Naive thymus-derived CD4-positive, alpha-beta T cell (primary cell): ENCODE results near the gene FAM98C. TPM values are rescaled to one million over a fixed set of nuclear protein-coding genes. Genes with fewer than 3 reads are reported as not detected.

Source experiments
- ATAC-seq: fragments of 150-1000 bp; cut with Tn5 transposase; 2 replicates; pipeline ENCODE4 v1.10.0; 2021; ENCODE audit warnings: mild to moderate bottlenecking, moderate library complexity
- CTCF ChIA-PET: fragments of 350-600 bp; sonication (Branson Sonifier 250); formaldehyde crosslinking; loops from one replicate; lab custom pipeline; 2021; ENCODE audit warnings: antibody characterized with exemption; lab: Charles Lee
- POLR2A ChIA-PET: fragments of 350-600 bp; sonication (Branson Sonifier 250); formaldehyde crosslinking; loops from one replicate; lab custom pipeline; 2021; ENCODE audit warnings: antibody characterized with exemption, inconsistent platforms; lab: Charles Lee
- DNase-seq, 9 donors: peaks; one replicate each; pipeline versions ENCODE4 v3.0.0 to v3.0.0-alpha.2; 2020 to 2022; ENCODE audit warnings: mixed read lengths in 1 of 9
- H3K27ac ChIP-seq: one replicate; pipeline ENCODE4 v1.7.0; 2013; ENCODE audit warnings: mild to moderate bottlenecking, low read depth, low read length, moderate library complexity
- H3K27me3 ChIP-seq, 2 donors: one replicate each; pipeline ENCODE4 v1.7.0; 2013; ENCODE audit warnings: low read length in 2 of 2, mild to moderate bottlenecking in 2 of 2, moderate library complexity in 2 of 2; ENCODE audit not compliant: control insufficient read depth in 2 of 2, insufficient read depth in 2 of 2
- H3K36me3 ChIP-seq, 3 experiments: 1 replicate in 2 of 3; 2 replicates in 1 of 3; pipeline ENCODE4 v1.7.0; 2013; ENCODE audit warnings: low read length in 3 of 3, mild to moderate bottlenecking in 3 of 3, moderate library complexity in 1 of 3; ENCODE audit not compliant: insufficient read depth in 3 of 3, control insufficient read depth in 2 of 3
- H3K4me1 ChIP-seq, 2 donors: one replicate each; pipeline ENCODE4 v1.7.0; 2013; ENCODE audit warnings: low read length in 2 of 2, mild to moderate bottlenecking in 2 of 2, moderate library complexity in 1 of 2; ENCODE audit not compliant: control insufficient read depth in 2 of 2, insufficient read depth in 2 of 2
- H3K4me3 ChIP-seq: 2 replicates; pipeline ENCODE4 v1.7.0; 2013; ENCODE audit warnings: mild to moderate bottlenecking, low read length
- H3K9me3 ChIP-seq, 3 experiments: 1 replicate in 2 of 3; 2 replicates in 1 of 3; pipeline ENCODE4 v1.7.0; 2013; ENCODE audit warnings: low read length in 3 of 3; ENCODE audit not compliant: control insufficient read depth in 2 of 3
- H3K27ac Mint-ChIP-seq, 9 donors: one replicate each; pipeline ENCODE4 v1.8.0; 2020 to 2022; ENCODE audit warnings: mixed read lengths in 9 of 9, mild to moderate bottlenecking in 8 of 9, moderate library complexity in 5 of 9, inconsistent platforms in 2 of 9
- H3K27me3 Mint-ChIP-seq, 5 donors: one replicate each; pipeline ENCODE4 v1.8.0; 2021 to 2022; ENCODE audit warnings: mixed read lengths in 5 of 5, mild to moderate bottlenecking in 1 of 5
- H3K36me3 Mint-ChIP-seq, 5 donors: one replicate each; pipeline ENCODE4 v1.8.0; 2020 to 2022; ENCODE audit warnings: mixed read lengths in 5 of 5, mild to moderate bottlenecking in 3 of 5, inconsistent platforms in 1 of 5
- H3K4me1 Mint-ChIP-seq, 7 donors: one replicate each; pipeline ENCODE4 v1.8.0; 2020 to 2022; ENCODE audit warnings: mixed read lengths in 7 of 7, mild to moderate bottlenecking in 3 of 7, inconsistent platforms in 1 of 7
- H3K4me3 Mint-ChIP-seq, 10 donors: one replicate each; pipeline ENCODE4 v1.8.0; 2020 to 2022; ENCODE audit warnings: mild to moderate bottlenecking in 10 of 10, mixed read lengths in 10 of 10, moderate library complexity in 6 of 10, inconsistent platforms in 2 of 10
- H3K9me3 Mint-ChIP-seq, 11 donors: one replicate each; pipeline ENCODE4 v1.8.0; 2020 to 2022; ENCODE audit warnings: mixed read lengths in 11 of 11, mild to moderate bottlenecking in 4 of 11, inconsistent platforms in 1 of 11, moderate library complexity in 1 of 11
- intact Hi-C, 2 donors: fragments of 100-400 bp; cut with micrococcal nuclease; formaldehyde crosslinking; loops; one replicate each; pipeline ENCODE4 v1.15.1; 2023
- polyA plus RNA-seq, 2 donors: library from polyadenylated mRNA; unstranded; fragments of 300-500 nt; fragmentation: Illumina TruSeq; gene quantifications; one replicate each; pipeline ENCODE4 v1.2.3, GENCODE V29; 2021
- total RNA-seq, 6 experiments: library from RNA in 5 of 6; stranded (reverse) in 5 of 6; gene quantifications; 1 replicate in 5 of 6; 2 replicates in 1 of 6; pipeline ENCODE4 v1.2.3 and lab custom pipeline; 2021 to 2026

The FAM98C gene
- total and polyA plus RNA-seq, 7 experiments from 2014 or later: 16.2 to 56.5 (median 35.9) TPM

GRCh38 chr19:38444026-38444425 is 41.1 kb downstream of the FAM98C start:
- Histone ChIP-seq H3K27ac (no peak overlapping the region), H3K36me3 (no peaks in the 10 kb centered on the region), H3K4me1 (no peaks in the 10 kb centered on the region), H3K9me3 (no peaks in the 10 kb centered on the region), H3K27me3 (no peaks in the 10 kb centered on the region), H3K4me3 (no peak overlapping the region)
- DNase-seq (no peak), ATAC-seq (no peak)
- Mint-ChIP-seq H3K4me3 (no peak overlapping the region), H3K27me3 (peaks cover 0 to 16% (median 6%) of the 10 kb centered on the region in 5 donors), H3K27ac (no peak overlapping the region), H3K9me3 (peaks cover 0 to 4% (median 0%) of the 10 kb centered on the region in 11 donors), H3K36me3 (peaks cover 0 to 4% (median 0%) of the 10 kb centered on the region in 5 donors), H3K4me1 (peaks cover 0 to 6% (median 0%) of the 10 kb centered on the region in 7 donors)
- intact Hi-C loops: no loop called here
- ChIA-PET CTCF (no interaction called here), POLR2A (no interaction called here)

DNA sequence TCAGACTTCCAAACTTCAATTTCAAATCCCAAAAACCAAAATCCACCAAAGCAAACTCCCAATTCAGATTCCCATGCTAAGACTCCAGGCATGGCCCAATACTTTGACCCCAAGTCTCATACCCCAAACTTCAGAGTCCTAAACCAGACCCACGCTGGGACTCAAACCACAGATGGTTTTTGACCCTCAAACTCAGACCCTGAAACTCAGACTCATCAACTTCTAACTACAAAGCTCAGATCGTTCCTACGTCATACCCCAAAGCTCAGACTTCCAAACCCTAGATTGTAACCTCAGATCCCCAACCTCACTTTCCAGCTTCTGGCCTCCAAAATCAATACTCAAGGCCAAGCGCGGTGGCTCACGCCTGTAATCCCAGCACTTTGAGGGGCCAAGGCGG is 42.5 kb downstream of the FAM98C start:
- Histone ChIP-seq H3K4me3 (no peak overlapping the region), H3K27me3 (no peaks in the 10 kb centered on the region), H3K36me3 (no peaks in the 10 kb centered on the region), H3K4me1 (no peaks in the 10 kb centered on the region), H3K27ac (no peak overlapping the region), H3K9me3 (no peaks in the 10 kb centered on the region)
- DNase-seq (no peak), ATAC-seq (no peak)
- POLR2A ChIA-PET: no interaction called here
- H3K9me3 Mint-ChIP-seq: peaks cover 0 to 11% (median 0%) of the 10 kb centered on the region in 11 donors
- H3K4me3 Mint-ChIP-seq: no peak overlapping the region
- H3K27me3 Mint-ChIP-seq: peaks cover 0 to 19% (median 6%) of the 10 kb centered on the region in 5 donors
- no peak overlapping the region for H3K27ac Mint-ChIP-seq
- intact Hi-C loops: no loop called here
- H3K4me1 Mint-ChIP-seq: peaks cover 0 to 6% (median 0%) of the 10 kb centered on the region in 7 donors
- peaks cover 0 to 7% (median 0%) of the 10 kb centered on the region in 5 donors for H3K36me3 Mint-ChIP-seq
- CTCF ChIA-PET: no interaction called here

- H3K4me1 Mint-ChIP-seq: no peaks in the 10 kb centered on the region
- no peaks in the 10 kb centered on the region for H3K4me1 ChIP-seq
- H3K9me3 Mint-ChIP-seq: peaks cover 0 to 11% (median 0%) of the 10 kb centered on the region in 11 donors
- ATAC-seq (no peak), DNase-seq (no peak)
- no peaks in the 10 kb centered on the region for H3K27me3 ChIP-seq
- intact Hi-C loops: no loop called here
- no peaks in the 10 kb centered on the region for H3K36me3 ChIP-seq
- H3K4me3 Mint-ChIP-seq: no peak overlapping the region
- no peak overlapping the region for H3K27ac Mint-ChIP-seq
- no peak overlapping the region for H3K27ac ChIP-seq
- peaks cover 0 to 10% (median 0%) of the 10 kb centered on the region in 5 donors for H3K36me3 Mint-ChIP-seq
- ChIA-PET POLR2A (no interaction called here), CTCF (no interaction called here)
- H3K4me3 ChIP-seq: no peak overlapping the region
- H3K27me3 Mint-ChIP-seq: peaks cover 0 to 11% (median 4%) of the 10 kb centered on the region in 5 donors
- no peaks in the 10 kb centered on the region for H3K9me3 ChIP-seq
These were observed 45.3 kb downstream of the FAM98C start for GRCh38 chr19:38448225-38448624.

DNA sequence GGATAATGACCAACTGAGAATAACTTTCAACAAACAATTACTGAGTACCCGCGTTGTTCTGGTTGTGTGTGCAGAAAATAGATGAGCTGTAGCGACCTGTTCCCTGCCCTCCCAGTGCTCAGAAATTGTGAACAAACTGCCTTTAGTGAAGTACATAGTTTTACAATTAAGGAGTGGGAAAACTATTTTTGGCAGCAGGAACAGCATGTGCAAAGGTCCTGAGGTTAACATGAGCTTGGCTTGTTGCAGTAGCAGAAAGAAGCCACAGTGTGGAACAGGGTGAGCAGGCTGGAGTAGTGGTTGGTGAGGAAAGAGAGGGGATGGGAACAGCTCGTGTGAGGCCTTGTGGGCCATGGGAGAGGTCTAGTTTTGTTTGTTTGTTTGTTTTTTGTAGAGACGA is 46.6 kb downstream of the FAM98C start:
- H3K9me3 ChIP-seq: no peaks in the 10 kb centered on the region
- Mint-ChIP-seq H3K36me3 (peaks cover 0 to 10% (median 0%) of the 10 kb centered on the region in 5 donors), H3K4me3 (no peak overlapping the region), H3K27ac (no peak overlapping the region), H3K4me1 (peaks cover 0 to 1% (median 0%) of the 10 kb centered on the region in 7 donors), H3K27me3 (peaks cover 0 to 7% (median 4%) of the 10 kb centered on the region in 5 donors), H3K9me3 (peaks cover 0 to 11% (median 0%) of the 10 kb centered on the region in 11 donors)
- ChIA-PET CTCF (no interaction called here), POLR2A (no interaction called here)
- H3K4me3 ChIP-seq: no peak overlapping the region
- H3K4me1 ChIP-seq: no peaks in the 10 kb centered on the region
- ATAC-seq (no peak), DNase-seq (no peak)
- intact Hi-C loops: no loop called here
- H3K27ac ChIP-seq: no peak overlapping the region
- no peaks in the 10 kb centered on the region for H3K27me3 ChIP-seq
- H3K36me3 ChIP-seq: no peaks in the 10 kb centered on the region

DNA sequence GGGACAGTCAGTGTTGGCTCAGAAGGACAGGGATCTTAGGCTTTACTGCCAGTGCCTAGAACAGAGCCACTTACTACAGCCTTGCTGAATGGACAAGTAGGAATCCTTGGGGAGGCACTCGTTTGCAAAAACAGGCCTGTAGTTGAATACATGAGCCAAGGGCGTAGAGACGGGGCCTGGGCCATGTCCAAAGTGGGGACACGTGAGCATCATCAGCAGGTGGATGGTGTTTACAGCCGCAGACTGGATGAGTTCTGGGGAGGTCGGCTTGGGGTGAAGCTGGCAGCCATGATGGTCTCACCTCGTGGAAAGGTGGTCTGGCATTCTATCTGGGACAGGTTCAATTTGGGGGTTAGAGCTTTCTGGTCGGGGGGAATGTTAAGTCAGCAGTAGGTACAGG is 48.1 kb downstream of the FAM98C start:
- DNase-seq (no peak), ATAC-seq (no peak)
- Histone ChIP-seq H3K4me3 (no peak overlapping the region), H3K27me3 (no peaks in the 10 kb centered on the region), H3K9me3 (no peaks in the 10 kb centered on the region), H3K4me1 (no peaks in the 10 kb centered on the region), H3K36me3 (no peaks in the 10 kb centered on the region), H3K27ac (no peak overlapping the region)
- Mint-ChIP-seq H3K36me3 (peaks cover 0 to 10% (median 0%) of the 10 kb centered on the region in 5 donors), H3K27me3 (peaks cover 0 to 7% (median 0%) of the 10 kb centered on the region in 5 donors), H3K4me3 (no peak overlapping the region), H3K9me3 (peaks cover 0 to 11% (median 0%) of the 10 kb centered on the region in 11 donors), H3K27ac (no peak overlapping the region), H3K4me1 (peaks cover 0 to 1% (median 0%) of the 10 kb centered on the region in 7 donors)
- ChIA-PET POLR2A (no interaction called here), CTCF (no interaction called here)
- intact Hi-C loops: no loop called here

GRCh38 chr19:38451629-38452028 is 48.7 kb downstream of the FAM98C start:
- H3K9me3 ChIP-seq: no peaks in the 10 kb centered on the region
- peaks cover 0 to 1% (median 0%) of the 10 kb centered on the region in 7 donors for H3K4me1 Mint-ChIP-seq
- no peaks in the 10 kb centered on the region for H3K36me3 ChIP-seq
- DNase-seq (no peak), ATAC-seq (no peak)
- CTCF ChIA-PET: no interaction called here
- H3K4me3 Mint-ChIP-seq: no peak overlapping the region
- no peak overlapping the region for H3K4me3 ChIP-seq
- intact Hi-C loops: no loop called here
- POLR2A ChIA-PET: no interaction called here
- H3K27me3 ChIP-seq: no peaks in the 10 kb centered on the region
- H3K4me1 ChIP-seq: no peaks in the 10 kb centered on the region
- H3K27me3 Mint-ChIP-seq: peaks cover 0 to 7% (median 0%) of the 10 kb centered on the region in 5 donors
- peaks cover 0 to 11% (median 0%) of the 10 kb centered on the region in 11 donors for H3K9me3 Mint-ChIP-seq
- H3K36me3 Mint-ChIP-seq: peaks cover 0 to 10% (median 0%) of the 10 kb centered on the region in 5 donors
- no peak overlapping the region for H3K27ac ChIP-seq
- H3K27ac Mint-ChIP-seq: no peak overlapping the region
